ENCODE measurements around the gene STAG3.
"Not testable (repeated sequence)": the region's sequence is repeated elsewhere in the genome, so short reads cannot be mapped to it uniquely, and the experiment has no call there.

Gene STAG3

GRCh38 chr7:100212631-100213286 is 35.0 kb downstream of the STAG3 start:
- no peak for DNase-seq (ENCODE audit: low read depth)

GRCh38 chr7:100213672-100214071 is 36.0 kb downstream of the STAG3 start:
- DNase-seq (ENCODE audit: low read depth) = no peak

DNA sequence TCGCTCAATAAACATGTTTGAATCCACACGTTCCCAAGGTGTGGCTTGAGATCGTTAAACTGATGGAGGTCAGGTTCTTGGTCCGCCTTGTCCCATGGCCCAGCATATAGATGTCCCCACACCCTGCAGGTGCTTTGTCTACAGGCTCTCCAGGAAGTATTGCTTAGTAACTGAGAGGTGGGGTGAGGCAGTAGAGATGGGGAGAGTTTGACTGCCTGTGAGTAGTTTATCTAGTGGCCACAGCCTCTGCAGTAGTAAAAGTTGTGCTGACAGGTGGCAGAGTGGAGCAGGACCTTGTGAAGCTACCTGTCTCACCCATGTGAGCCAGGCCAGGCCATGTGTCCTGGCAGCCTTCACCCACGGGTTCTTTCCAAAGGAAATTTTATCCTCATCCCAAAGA is 36.6 kb downstream of the STAG3 start:
- not testable (repeated sequence) for DNase-seq (ENCODE audit: low read depth)

DNA sequence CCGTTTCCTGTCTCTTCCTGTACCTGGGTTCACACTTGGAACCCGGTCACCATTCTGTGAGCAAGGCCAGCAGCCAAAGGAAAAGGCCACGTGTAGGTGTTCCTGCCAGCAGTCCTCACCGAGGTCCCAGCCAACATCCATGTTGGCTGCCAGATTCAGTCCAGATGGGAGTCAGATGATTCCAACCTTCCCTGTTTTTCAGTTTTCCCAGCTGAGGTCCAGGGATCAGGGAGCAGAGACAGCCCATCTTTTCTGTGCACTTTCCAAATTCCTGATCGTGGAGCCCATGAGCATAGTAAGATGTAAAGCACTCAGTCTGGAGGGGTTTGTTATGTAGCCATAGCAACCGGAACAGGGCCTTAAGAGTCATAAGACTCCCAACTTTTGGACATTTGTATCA is 38.2 kb downstream of the STAG3 start:
- peak; percentile 35 for DNase-seq (ENCODE audit: low read depth)

DNA sequence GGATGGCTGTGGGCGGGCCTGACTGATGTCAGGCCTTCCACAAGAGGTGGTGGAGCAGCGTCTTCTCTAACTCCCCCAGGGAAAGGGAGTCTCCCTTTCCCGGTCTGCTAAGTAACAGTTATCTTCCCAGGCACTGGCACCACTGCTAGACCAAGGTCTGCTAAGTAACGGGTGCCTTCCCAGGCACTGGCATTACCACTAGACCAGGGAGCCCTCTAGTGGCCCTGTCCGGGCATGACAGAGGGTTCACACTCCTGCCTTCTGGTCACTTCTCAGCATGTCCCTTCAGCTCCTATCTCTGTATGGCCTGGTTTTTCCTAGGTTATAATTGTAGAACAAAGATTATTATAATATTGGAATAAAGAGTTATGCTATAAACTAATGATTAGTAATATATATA is 40.2 kb downstream of the STAG3 start:
- DNase-seq (ENCODE audit: low read depth) = peak; percentile 59

DNA sequence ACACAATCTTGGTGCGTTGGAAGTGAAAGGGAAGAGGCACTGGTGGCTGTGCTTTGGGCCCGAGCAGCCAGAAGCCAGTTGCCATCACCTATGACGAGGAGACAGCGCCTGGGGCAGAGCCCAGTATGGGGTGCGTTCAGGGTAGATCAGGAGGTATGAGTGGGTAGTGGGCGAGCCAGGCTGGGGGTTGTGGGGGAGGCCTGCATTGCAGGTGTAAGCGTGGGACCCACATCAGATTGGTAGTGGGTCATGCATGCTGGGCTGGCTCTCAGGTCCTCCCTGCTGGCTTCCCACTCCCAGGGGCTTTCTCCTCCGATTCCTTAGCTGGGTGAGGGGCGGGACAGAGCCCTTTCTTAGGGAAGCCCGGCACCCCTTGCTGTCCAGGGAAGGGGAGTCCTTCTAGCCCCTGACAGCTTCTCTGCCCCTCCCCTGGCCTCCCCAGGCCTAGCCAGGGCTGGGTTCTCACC is 41.6 kb downstream of the STAG3 start:
- DNase-seq (ENCODE audit: low read depth) = no peak

DNA sequence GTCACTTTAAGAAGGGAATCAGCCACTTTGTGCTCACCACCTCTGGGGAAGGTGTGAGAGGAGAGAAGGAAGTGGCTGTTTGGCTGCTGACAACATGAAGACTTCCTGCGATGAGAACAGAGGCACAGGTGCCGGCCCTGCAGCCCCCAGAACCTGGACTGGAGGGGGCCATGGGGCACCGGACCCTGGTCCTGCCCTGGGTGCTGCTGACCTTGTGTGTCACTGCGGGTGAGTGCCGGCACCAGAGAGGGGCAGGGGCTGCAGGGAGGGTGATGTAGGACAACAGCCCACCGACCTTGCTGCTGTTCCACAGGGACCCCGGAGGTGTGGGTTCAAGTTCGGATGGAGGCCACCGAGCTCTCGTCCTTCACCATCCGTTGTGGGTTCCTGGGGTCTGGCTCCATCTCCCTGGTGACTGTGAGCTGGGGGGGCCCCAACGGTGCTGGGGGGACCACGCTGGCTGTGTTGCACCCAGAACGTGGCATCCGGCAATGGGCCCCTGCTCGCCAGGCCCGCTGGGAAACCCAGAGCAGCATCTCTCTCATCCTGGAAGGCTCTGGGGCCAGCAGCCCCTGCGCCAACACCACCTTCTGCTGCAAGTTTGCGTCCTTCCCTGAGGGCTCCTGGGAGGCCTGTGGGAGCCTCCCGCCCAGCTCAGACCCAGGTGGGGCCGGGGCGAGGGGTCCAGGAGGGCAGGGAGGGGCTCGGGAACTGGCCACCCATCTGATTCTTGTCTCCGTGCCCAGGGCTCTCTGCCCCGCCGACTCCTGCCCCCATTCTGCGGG is 42.3 kb downstream of the STAG3 start, which contains the start of gene PVRIG:
Gene PVRIG, plus strand, starts transcription at position 149 of the 785 bp plus-strand sequence. Its CDS starts 22 bp downstream, at position 171.
- DNase-seq (ENCODE audit: low read depth) = not testable (repeated sequence)

- DNase-seq (ENCODE audit: low read depth) = no peak
Observed at GRCh38 chr7:100220586-100221230, 43.0 kb downstream of the STAG3 start.

GRCh38 chr7:100221231-100221718 is 43.6 kb downstream of the STAG3 start:
- no peak for DNase-seq (ENCODE audit: low read depth)

DNA sequence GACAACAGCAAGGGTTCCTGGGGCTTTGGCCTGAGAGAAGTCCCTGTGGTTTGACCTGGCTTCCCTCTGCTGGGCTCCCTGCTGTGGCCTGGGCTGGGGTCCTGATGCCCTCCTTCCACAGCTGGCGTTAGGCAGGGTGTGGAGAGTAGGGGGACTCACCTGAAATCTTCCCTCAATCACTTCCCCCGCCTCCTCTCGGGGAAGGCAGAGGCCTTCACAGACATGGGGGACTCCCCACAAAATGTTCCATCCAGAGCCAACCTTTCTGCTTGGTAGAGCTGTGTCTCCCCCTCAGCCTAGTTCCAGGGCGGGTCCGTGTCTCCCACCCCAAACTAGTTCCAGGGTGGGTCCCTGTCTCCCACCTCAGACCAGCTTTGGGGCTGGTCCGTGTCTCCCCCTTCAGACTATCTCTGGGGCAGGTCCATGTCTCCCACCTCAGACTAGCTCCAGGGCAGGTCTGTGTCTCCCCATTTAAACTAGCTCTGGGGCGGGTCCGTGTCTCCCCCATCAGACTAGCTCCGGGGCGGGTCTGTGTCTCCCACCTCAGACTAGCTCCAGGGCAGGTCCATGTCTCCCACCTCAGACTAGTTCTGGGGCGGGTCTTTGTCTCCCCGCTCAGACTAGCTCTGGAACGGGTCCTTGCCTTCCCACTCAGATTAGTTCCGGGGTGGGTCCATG is 44.2 kb downstream of the STAG3 start:
- DNase-seq (ENCODE audit: low read depth) = no peak

DNA sequence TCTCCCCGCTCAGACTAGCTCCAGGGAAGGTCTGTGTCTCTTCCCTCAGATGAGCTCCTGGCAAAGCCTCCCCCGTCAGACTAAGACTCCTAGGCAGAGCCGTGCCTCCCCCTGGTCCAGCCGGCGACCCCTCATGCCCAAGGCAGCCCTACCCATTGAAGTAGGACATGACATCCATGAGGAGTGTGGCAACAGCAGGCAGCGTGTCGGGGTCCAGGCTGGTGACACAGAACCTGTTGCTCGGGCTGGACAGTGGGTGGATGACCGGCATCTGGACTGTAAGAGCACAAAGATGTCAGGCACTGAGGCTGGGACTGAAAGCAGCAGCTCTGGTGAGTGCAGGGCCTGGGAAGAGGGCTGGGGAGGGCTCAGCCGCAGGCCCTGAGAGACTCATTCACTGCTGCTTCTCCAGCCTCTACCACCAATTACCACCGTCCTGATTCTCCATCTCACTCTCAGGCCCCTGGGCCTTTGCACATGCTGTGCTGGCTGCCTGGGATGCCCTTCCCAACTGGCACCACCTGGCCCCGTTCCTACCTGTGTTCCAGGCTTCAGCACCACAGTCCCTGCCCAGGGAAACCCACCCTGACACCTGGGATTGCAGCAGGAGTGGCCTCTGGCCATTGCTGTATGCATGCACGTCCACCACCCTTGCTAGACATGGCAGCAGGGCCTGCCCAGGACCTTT is 44.9 kb downstream of the STAG3 start:
- no peak for DNase-seq (ENCODE audit: low read depth)

GRCh38 chr7:100223376-100223927 is 45.7 kb downstream of the STAG3 start:
- not testable (repeated sequence) for DNase-seq (ENCODE audit: low read depth)

- not testable (repeated sequence) for DNase-seq (ENCODE audit: low read depth)
Observed at GRCh38 chr7:100224891-100225290, 47.2 kb downstream of the STAG3 start.

DNA sequence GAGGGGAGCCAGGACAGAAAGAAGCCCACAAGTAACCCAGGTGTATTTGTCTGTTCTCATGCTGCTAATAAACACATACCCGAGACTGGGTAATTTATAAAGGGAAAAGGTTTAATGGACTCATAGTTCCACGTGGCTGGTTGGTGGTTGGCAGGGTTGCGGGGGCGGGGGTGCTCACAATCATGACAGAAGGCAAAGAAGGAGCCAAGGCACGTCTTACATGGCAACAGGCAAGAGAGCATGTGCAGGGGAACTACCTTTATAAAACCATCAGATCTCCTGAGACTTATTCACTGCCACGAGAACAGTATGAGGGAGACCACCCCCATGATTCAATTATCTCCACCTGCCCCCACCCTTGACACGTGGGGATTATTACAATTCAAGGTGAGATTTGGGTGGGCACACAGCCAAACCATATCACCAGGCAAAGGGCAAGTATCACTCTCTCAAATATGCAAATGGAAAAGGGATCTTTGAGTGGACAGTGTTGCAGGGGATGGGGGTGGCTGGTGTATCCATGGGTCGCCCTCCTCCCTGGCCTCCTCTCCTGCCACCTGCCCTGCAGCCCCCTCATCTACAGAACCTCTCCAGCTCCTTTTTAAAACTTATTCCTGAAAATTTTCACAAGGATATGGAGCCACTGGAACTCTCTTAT is 57.1 kb downstream of the STAG3 start:
- not testable (repeated sequence) for DNase-seq (ENCODE audit: low read depth)

GRCh38 chr7:100239975-100240374 is 62.3 kb downstream of the STAG3 start:
- not testable (repeated sequence) for DNase-seq (ENCODE audit: low read depth)

DNA sequence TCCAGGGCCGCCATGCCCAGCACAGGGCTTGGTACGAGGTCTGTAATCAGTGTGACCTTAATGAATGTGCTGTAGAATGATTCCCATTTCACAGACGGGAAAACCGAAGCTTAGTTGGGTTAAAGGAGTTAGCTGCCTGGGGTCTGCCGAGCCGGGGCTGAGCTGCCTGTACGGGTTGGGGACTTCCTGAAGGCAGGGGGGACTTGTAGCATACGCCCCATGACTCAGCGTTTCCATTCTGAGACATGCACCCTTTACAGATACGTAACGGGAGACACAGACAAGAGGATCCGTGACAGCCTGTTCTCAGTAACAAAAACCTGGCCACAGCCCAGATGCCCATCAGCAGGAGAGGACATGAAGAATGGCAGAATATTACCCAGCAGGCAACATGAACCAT is 65.7 kb downstream of the STAG3 start:
- peak; percentile 29 for DNase-seq (ENCODE audit: low read depth)

GRCh38 chr7:100244988-100245605 is 67.4 kb downstream of the STAG3 start:
- peak; percentile 23 for DNase-seq (ENCODE audit: low read depth)

- peak; percentile 31 for DNase-seq (ENCODE audit: low read depth)
Observed at GRCh38 chr7:100246121-100246864, 68.6 kb downstream of the STAG3 start.

DNA sequence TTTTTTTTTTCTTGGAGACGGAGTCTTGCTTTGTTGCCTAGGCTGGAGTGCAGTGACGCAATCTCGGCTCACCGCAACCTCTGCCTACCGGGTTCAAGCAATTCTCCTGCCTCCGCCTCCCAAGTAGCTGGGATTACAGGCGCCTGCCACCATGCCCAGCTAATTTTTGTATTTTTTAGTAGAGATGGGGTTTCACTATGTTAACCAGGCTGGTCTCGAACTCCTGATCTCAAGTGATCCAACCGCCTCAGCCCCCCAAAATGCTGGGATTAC is 69.1 kb downstream of the STAG3 start:
- not testable (repeated sequence) for DNase-seq (ENCODE audit: low read depth)

Measured in EH (cell line).